Peyer's patch (tissue), 4 donors: ENCODE measurements around the gene RBBP4.

Source experiments
- CTCF ChIP-seq, 6 experiments: fragments of 450-650 bp in 4 of 6; fragments of 200-600 bp in 2 of 6; sonication (generic) in 1 of 6; IDR thresholded peaks; one replicate each; pipeline ENCODE4 v1.5.1; 2017 to 2019; ENCODE audit warnings: antibody characterized with exemption in 6 of 6, mild to moderate bottlenecking in 3 of 6, moderate library complexity in 1 of 6
- POLR2A ChIP-seq, 2 donors: fragments of 450-650 bp; IDR thresholded peaks; one replicate each; pipeline ENCODE4 v1.5.1; 2017; ENCODE audit warnings: antibody characterized with exemption in 2 of 2, mild to moderate bottlenecking in 2 of 2, moderate library complexity in 2 of 2

- TF ChIP-seq CTCF (IDR thresholded peaks at IDR 0.05) (no peak), POLR2A (IDR thresholded peaks at IDR 0.05) (no peak)
Measured at GRCh38 chr1:32724678-32725614, 73.9 kb downstream of the RBBP4 start.
